ENCODE data around the gene BIN1. TPM values are rescaled to one million over a fixed set of nuclear protein-coding genes. Genes with fewer than 3 reads are reported as not detected.

BIN1 gene
- polyA plus RNA-seq, 1 donor: 988 TPM

DNA sequence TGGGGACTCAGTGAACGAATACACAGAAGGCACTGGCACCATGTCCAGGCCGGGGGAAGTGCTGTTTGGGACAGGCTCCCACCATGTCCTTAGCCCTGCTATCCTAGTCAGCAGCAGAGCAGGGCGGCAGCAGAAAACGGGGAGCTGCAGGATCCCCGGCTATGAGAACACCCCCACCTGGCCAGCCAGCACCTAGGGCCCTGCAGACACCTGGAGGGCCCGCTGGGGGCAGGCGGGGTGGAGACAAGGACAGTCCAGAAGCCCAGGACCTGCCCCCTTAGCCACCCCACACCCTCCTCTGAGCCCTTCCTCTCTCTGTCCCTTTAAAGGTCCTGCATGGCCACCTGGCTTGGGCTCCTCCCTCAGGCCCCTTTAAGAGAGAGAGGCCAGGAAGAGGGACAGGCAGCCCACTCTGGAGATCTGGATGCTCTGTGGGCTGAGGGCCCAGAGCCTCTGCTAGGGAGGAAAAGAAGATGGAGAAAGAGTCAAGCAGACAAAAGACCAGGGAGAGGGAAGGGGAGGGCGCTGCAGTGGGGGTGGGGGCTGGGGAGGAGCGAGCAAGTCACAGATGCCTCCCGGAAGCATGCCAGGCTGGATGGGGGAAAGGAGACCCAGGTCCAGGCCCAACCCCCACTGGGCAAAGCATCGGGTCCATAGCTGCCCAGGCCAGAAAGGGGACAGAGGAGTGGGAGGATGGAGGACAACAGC is 48.6 kb downstream of the BIN1 start:
- DNase-seq (ENCODE audit: low read depth): no peak

DNA sequence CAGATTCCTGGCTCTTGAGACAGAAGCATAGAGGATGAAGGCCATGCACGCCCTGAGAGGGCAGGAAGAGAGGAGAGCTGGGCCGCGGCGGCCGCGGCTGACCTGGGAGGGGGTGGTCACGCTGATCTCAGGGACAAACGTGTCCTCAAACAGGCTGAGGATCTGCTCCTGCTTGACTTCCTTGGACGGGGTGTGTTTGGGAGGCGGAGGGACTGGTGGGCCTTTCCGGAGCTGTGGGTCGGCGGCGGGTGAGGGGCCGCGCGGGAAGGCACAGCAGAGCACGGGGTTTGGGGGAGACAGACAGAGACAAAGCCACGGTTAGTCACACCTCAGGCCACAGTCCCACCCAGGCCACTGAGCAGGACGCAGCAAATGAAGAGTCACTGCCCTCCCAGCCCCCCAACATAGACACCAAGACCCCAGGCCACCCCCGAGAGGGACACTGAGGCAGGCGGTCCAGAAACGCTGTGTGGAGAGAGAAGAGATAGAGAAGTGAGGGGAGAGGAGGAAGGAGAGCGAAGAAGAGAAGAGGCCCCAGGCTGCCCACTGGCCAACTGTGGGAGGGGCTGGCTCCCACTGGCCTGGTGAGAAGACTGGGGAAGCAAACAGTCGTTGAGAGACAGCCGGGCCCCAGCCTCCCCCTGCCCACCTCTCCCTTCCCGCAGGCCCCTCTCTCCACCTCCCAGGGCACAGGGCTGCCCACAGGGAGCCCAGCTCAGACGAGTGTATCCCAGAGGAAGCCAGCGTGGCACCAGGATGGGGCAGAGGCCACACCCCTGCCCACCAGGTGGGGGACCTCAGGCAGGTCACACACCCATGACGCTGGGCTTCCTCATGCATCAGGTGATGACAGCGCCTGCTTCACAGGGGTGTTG is 49.3 kb downstream of the BIN1 start:
- no peak for DNase-seq (ENCODE audit: low read depth)

DNA sequence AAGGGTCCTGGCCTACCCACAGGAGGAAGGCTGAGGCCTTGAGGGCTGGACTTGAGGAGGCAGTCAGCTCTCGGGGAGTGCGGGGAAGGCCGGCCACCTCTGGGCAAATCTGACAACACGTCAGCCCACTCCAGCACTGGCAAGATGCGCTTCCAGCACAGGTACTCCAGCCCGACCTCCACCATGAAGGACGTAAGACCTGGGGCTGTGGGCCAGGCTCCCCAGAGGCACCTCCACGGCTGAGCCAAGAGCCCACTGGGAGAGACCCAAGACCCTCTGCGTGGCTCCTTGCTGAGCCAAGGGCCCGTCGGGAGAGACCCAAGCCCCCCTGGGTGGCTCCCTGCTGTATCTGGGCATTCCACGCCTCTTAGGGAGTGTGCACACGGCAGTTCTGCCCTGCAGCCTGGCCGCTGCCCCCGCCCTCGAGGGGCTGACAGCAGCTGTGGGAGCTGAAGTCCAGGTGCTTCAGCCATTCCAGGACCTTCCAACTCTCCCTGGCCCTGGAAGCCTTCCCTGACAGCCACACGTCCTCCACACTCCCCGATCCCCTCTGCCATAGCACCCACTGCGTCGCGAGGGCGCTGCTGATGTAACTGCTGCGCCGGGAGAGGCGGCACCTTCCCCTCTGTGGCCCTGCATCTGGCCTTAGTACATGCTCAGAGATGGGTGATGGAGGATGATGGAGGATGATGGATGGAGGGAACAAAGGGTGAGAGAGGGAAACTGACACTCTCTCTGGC is 50.2 kb downstream of the BIN1 start:
- no peak for DNase-seq (ENCODE audit: low read depth)

DNA sequence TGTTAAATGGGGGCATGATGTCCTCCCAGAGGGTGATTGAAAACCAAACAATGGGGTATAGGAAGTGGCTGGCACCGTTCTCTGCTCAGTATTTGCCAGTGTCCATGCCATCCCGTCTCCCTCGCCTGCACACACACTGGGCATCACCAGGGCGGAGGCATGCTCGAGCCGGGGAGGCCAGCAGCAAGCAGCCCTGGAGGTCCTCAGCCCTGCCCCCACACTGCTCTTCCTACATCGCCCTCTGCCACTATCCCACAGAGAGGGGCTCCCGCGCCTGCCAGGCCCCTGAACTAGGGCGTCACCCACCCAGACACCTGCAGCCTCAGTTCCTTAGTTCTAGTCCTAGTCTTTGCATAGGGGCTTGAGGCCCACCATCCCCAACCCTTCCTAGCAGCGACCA is 50.9 kb downstream of the BIN1 start:
- no peak for DNase-seq (ENCODE audit: low read depth)

DNA sequence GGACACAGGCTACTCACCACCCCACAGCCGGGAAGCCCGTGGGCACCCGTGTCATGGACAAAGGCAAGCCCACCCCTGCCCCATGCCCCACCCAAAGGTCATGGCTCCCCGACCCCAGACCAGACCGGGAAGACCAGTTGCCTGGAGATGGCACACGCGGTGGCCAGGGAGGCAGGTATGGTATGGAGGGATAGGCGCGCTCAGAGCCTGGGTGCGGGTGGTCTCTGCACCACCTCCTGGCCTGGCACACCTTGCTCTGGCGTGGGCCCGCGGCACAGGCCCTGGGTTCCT is 51.2 kb downstream of the BIN1 start:
- no peak for DNase-seq (ENCODE audit: low read depth)

DNA sequence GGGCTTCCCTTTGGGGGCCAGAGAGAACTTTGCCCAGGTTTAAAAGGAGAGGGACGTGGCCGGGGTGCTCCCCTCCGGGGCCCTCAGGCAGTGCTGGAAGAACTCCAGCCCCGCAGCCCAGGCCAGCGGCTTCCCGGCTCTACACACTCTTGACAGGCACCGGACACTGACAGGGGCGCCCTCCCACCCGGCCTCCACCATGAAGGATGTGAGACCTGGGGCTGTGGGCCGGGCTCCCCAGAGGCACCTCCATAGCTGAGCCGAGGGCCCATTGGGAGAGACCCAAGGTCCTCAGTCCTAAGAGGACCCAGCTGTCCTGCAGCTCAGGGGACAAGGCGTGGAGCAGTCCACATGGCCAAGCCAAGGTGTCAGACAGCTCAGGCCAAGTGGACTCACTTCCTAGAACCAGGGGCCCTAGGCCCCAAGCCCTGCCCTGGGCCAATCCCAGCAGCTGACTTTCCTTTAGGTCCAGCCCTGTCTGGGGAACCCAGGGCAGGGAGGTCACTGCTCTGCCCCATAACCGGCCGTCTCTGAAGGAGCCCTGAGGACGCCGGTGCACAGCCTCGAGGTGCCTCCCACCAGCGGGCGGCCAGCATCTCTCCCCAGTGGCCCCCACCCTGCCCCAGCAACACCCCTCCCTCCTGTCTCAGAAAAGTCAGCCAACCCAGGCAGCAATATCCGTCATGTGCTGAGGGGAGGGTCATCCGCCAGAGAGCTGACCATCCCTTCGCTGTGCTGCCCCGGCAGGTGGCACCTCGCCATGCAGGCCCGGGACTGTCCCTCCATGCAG is 51.8 kb downstream of the BIN1 start:
- no peak for DNase-seq (ENCODE audit: low read depth)

DNA sequence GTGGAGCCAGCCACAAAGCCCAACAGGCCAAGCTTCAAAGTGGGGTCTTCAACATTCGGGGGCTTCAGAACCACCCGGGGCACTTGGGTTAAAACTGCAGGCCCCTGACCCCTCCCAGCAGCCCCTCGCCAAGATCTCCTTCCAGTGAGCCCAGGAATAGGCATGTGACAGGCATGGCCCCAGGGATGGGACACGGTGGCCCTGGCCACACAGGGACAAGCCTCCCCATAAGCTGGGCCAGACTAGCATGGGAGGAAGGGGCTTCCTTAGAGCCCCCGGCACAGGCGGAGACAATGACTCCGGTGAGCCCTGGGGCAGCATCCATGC is 52.4 kb downstream of the BIN1 start:
- DNase-seq (ENCODE audit: low read depth): no peak

DNA sequence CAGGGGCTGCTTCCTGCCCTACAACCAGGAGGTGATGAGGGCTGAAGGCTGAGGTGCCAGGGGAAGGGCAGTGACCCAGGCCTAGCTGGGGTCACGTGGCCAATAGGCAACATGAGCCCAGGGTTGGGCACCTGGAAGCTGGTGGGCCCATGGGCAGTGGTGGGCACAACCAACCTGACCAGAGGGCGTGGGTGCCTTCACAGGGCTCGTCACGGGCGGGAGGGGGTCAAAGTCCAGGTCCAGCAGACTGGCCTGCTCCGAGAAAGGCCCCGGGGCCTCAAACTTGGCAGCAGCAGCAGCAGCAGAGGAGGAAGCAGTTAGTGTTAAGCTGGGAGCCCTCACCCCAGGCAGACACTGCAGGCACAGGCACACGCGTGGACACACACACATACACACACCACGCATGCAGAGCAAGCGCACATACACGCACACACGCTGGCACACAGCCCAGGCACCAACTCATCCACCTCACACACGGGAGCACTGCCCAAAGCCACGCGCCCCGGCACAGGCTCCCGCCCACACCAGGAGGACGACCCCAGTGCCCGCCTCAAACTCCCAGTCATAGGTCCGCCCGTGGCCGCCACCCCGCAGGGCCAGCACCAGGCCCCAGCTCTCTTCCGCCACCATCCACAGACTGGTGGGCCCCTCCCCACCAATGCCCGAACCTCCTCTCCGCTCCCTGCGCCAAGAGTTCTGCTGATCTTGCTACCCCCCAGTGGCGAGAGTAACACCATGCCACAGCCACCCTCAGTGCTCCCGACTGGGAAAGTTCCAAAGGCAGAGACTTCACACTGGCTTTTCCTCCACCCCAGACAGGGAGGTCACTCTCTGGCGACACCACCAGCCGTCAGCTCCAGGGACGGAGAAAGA is 53.0 kb downstream of the BIN1 start:
- DNase-seq (ENCODE audit: low read depth): no peak

DNA sequence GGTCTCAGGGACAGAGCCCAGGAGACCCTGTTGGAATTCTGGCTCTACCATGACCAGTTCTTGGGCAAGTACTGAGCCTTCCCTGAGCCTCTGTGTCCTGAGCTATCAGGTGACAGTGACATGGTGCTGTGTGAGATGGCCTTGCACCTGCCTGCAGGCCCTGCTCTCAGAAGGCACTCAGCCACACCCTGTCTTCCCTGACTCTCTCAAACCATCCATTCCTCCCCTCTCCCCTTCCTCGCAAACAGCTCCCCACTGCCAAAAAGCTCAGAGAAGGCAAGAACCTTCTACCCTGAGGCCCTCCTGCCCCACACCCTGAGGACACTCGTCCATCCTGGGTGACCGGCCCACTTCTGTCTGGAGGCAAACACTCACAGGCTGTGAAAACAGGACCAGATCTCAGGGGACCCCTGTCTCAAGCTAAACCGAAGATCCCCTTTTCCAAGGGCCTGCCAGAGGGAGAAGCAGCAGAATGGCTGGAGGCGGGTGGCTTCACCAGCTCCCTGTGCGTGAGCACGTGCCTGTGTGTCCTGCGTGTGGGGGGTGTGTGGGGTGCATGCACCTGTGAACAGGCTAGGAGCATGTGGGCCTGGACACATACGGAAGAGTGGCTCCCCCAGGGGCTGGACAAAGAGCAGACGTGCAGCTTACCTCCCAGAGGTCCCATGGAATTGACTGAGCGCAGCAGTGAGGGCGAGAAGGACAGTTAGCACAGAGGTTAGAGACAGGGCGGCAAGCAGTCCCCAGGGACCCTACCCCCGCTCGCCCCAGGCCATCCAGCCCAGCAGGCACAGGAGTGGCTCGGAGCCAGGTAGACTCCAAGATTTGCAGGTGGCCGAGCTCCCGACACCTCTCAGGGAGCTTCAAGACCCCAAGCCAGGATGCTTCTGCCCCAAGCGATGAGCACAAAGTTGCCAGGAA is 53.9 kb downstream of the BIN1 start:
- no peak for DNase-seq (ENCODE audit: low read depth)

DNA sequence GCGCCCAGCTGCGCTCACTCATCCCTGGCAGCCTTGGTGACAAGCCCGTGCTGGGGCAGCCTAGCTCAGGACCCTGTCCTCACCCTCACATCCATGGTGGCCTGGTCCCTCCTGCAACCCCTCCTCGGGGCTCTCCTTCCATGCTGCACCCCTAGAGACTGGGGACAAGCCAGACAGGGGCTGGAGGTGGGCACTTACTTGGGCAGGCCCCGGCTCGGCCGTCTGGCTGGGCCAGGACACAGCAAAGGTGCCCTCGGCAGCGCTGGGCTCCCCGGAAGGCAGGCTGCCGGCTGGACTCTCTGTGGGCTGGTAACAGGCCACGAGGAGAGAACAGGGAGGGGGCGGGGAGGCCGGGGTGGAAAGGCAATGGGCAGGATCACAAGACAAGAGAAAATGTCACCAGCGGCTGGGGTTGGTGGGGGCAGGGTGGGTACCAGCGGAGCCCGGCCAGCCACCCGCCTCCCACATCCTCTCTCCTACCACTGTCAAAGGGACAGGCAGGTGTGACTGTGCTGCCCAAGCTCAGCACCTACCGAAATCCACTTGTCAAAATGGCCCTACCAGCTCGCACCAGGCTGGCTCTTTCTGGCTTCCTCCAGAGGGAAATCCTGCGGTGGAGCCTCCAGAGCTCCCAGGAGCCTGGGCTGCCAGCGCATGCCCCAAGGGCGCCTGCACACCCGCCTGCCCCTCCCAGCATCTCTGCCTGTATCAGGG is 54.7 kb downstream of the BIN1 start:
- DNase-seq (ENCODE audit: low read depth): no peak

DNA sequence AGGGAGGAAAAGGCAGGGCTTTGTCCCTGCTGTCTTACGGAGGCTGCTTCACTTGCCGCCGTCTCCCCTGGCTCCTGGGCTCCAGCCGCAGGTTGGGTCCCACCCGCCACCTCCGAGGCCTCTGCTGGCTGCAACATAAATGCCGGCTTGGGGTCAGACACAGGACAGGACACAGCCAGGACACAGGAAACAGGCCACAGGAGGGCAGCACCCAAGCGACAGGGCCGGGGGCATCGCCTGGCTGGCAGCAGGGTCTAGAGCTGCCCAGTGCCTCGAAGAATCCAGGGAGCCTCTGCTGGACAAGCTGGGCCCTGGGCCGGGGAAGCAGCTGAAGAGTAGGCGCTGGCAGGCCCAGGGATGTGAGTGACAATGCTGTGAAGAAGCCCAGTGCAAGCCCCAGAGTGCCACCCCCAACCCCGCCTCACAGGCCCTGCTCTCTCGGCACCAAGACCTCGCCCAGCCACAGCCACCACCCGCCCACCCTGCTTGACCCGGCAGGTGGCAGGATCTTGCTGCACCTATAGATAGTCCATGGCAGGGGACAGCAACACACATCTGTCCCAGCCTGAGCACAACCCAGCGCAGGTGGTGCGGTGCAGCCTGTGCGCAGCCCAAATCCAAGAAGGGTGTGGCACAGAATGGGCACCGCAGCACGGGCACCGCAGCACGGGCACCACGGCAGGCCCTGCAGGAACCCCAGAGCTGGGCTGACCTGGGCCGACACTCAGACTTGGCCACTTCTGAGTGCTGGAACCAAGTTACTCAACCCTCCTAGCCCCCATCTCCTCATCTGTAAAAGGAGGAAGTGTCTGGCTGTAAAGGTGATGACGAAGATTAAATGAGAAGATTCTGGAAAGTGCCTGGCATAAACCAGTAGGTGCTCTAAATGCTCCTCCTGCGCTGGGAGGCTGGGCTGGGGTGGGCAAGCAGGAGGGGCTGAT is 55.6 kb downstream of the BIN1 start:
- no peak for DNase-seq (ENCODE audit: low read depth)

DNA sequence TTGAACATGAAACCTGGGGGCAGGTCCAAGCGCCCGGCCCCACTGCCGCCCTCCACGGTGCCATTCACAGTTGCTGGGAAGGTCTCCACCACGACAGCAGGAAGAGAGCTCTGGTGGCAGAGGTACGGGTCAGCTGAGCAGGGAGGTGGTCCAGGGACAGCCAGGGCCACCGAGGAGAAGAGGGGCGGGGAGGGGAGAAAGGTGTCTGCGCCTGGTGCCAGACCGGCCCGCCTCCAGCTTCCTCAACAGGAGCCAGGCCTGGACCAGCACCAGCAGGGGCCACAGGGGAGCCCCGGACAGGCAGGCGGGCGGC is 56.2 kb downstream of the BIN1 start:
- no peak for DNase-seq (ENCODE audit: low read depth)

DNA sequence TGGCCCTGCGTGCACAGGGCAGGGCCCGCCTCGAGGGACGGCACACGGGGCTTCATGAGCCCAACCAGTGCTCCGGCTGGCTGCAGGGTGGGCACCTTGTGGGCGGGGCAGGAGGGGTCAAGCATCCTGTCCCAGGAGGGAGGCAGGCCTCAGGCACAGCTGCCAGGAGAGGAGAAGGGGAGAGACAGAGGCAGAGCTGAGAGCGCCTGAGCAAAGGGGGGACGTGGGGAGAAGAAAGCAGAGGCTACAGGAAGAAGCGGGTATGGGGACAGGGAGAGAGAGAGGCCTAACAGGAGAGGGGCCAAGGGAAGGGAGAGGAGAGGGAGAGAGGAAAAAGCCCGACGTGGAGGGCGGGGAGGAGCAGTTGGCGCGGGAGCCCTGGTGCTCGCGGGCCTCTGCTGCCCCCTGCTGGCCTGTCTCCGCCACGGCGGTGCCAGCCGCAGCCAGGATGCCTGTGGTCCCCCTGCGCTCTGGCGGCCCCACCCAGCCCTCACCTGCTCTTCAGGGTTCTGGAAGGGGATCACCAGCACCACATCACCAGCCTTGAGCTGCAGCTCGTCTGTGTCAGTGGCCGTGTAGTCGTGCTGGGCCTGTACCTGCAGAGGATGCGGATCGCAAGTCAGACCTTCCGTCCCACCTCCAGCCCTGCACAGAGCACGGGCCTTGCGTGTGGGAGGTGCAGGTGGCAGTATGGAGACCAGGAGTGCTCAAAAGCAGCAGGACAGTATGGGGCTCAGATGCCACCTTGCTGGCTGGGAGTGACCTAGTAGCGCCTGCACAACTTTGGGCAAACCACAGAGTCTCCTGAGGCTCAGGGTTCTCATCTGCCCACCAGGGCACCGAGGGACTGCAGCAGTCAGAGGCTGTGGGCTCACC is 56.8 kb downstream of the BIN1 start:
- no peak for DNase-seq (ENCODE audit: low read depth)

DNA sequence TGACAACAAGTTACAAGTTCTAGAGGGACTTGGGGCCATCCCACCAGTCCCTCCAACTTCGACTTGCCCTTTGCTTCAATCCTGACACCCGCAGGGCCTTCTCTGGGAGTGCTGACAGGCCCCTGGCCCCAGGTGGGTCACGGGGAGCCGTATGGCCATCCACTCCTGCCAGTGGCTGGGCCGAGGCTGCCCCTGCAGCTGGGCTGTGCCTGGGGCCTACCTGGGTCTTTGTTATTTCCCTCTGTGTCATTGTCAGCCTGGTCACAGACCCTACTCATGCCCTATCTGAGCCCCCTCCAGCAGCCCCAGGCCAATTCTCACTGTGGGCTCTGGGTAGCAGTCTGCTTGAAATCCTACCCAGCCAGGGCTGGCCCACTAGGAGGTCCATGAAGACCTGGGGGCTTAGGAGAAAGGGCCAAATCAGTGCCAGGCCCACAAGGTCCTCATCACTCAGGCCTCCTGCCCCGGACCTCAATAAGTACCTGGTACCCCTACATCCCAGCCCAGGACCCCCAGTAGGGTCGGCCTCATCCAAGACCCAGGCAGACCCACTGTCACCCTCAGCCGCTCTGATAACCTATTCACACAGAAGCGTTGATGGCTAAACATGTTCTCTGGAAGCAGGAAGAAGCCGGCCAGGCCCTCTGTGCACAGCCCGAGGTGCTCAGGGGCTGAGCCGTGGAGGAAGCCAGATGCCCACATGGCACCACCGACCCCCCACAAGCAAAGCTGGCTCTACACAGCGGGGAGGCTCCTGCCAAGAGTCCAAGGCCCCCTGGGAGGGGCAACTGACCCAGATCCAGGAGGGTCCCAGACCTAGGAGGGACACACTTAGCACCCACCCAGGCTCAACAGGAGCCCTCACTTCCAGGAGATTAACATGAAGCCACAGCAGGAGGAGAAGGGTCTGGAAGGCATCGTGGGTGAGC is 57.7 kb downstream of the BIN1 start:
- DNase-seq (ENCODE audit: low read depth): no peak

DNA sequence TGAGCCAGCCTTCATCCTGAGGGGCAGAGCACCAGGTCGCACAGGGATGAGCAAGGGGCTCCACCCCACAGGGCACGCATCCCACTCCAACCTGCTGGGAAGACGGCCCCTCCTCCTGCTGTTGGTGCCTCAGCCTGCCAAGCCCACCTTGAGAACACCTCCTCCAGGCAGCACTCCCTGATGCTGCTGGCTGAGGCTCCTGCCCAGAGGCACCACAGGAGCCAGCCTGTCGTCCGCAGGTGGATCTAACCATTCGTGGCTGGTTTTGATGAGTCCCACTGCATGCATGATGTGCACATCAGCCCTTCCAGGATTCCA is 58.4 kb downstream of the BIN1 start:
- DNase-seq (ENCODE audit: low read depth): no peak

Data from forelimb muscle (tissue), 1 donor.